Neural progenitor cell (in vitro differentiated cells): ENCODE measurements around the gene GPR85.

ENCODE experiments used
- CTCF ChIP-seq: fragments of 200-600 bp; sonication (generic); IDR thresholded peaks from 2 replicates; pipeline ENCODE4 v1.5.1; 2017; ENCODE audit warnings: antibody characterized with exemption, mild to moderate bottlenecking
- EZH2 ChIP-seq: fragments of 200-600 bp; sonication (generic); IDR thresholded peaks from 2 replicates; pipeline ENCODE4 v1.6.1; 2017; ENCODE audit warnings: antibody characterized with exemption, mild to moderate bottlenecking, moderate library complexity

- no peak for TF ChIP-seq EZH2
- no peak for TF ChIP-seq CTCF
These were observed 42.2 kb downstream of the GPR85 start for GRCh38 chr7:113044394-113044793.
